GM18868 (cell line): ENCODE data around the gene IFT22.
"Not testable (repeated sequence)": the region's sequence is repeated elsewhere in the genome, so short reads cannot be mapped to it uniquely, and the experiment has no call there.

Experiments used
- ATAC-seq: cut with Tn5 transposase; IDR thresholded peaks from one replicate; pipeline ENCODE4 v1.9.1; 2021; ENCODE audit warnings: mild to moderate bottlenecking, moderate library complexity; ENCODE audit not compliant: unreplicated experiment

The IFT22 gene

DNA sequence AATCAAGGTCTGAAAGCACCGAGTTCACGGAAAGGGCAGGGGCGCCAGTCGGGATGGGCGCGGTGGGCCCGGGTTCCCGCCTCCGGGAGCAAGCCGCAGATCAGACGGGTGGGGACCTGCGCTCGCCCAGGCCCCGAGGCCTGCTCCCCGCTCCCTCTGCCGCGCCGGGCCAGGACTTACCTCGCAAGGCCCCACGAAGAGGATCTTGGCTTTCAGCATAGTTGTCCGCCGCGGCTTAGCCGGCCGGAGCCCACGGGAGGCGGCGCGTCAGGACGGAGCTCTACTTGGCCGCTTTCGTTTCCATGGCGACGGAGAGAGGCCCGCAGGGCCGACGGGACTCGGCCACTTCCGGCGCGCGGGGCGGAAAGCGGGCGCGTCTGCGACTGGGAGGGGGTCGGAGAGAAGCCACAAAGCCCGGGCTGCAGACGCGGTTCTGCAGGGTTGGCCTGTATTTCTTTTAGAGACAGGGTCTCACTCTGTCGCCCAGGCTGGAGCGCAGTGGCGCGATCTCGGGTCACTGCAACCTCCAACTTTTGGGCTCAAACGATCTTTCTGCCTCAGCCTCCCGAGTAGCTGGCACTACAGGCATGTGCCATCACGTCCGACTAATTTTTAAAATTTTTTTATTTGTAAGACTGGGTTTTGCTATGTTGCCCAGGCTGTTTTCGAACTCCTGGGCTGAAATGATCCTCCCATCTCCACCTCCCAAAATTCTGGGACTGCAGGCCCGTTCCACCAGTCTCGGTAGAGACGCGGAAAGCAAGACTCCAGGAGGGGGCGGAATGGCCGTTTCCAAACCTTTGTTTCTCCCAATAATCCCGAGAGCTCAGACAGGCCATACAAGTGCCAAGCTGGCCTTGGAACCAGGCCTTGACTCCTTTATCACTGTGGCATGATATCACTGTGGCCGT lies at the start of gene IFT22:
IFT22 (minus strand) TSS at position 322 of the 911 bp plus-strand sequence; CDS start at position 219, 103 bp downstream.
- ATAC-seq = peak; percentile 98

DNA sequence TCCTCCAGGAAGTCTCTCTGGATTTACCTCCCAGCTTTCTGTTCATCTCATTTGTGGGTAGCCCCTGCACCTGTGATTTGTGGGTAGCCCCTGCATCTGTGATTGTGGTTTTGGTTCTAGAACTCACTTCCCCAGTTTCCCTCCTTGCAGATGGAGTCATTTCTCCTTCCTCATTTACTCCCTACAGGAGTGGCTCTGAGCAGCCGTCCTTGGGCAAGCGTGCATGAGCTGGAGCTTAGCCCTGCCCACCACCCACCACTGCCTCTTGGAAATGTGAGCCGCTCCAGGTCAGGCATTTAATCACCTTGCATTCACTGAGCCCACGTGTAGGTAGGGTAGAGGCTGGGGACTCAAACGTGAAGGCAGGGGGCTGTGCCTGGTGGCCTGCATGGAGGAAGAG lies 49.2 kb upstream of the IFT22 start:
- ATAC-seq = no peak

DNA sequence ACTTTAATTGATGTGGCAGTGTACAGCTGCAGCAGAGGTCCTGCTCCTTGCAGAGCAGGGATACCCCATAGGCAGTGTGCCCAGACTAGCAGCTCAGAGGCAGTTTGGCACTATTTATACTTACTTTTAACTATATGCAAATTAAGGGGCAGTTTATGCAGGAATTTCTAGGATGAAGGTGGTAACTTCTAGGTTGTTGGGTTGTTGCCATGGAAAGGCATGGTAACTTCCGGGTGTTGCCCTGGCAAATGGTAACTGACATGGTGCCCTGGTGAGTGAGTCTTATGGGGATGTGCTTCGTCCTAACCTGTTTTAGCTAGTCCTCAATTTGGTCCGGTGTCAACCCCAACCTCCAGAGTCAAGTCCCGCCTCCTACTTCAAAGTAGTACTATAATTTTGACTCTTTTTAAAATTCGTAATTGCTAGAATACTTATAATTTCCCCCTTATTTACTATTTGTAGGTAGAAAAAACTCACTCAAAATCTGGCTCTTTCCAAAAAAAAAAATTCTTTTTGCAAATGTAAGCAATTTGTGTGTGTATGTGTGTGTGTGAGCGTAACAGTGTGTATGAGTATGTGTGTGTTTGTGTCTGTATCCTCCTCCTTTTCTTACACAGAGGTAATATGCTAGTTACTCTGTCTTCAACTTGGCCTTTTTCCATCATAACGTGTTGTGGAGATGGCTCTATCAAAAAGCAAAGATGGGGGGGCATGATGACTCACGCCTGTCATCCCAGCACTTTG lies 47.0 kb upstream of the IFT22 start:
- no peak for ATAC-seq

DNA sequence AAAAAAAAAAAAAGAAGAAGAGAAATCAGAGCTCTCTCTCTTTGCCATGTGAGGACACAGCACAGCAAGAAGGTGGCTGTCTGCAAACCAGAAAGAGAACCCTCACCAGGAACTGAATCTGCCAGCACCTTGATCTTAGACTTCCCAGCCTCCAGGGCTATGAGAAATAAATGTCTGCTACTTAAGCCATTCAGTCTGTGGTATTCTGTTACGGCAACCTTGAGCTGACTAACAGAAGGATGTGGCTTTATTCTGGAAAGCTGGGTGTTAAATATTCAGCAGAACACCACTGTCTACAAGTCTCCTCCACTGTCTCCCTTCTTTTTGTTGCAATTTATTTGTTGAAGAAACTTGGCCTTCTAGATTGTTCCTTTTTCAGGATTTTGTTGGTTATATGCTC lies 46.1 kb upstream of the IFT22 start:
- ATAC-seq = no peak

DNA sequence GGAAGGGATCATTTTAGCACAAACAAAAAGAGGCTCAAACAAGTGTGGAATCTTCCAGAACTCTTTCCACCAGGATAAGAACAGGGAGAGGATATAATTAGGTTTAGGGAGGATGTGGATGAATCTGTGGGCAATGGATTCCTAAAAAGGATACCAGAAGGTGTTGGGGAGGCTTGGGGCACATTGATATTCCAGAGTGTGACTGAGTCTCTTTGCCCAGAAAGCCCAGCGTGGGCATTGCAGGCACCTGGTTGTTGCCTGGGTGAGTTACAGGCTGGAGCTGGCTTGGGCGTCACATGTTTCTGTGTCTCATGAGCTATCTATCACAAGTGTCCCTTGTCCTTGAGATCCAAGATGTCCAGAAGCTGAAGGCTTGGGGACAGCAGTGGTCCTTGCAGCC lies 44.3 kb upstream of the IFT22 start:
- no peak for ATAC-seq

DNA sequence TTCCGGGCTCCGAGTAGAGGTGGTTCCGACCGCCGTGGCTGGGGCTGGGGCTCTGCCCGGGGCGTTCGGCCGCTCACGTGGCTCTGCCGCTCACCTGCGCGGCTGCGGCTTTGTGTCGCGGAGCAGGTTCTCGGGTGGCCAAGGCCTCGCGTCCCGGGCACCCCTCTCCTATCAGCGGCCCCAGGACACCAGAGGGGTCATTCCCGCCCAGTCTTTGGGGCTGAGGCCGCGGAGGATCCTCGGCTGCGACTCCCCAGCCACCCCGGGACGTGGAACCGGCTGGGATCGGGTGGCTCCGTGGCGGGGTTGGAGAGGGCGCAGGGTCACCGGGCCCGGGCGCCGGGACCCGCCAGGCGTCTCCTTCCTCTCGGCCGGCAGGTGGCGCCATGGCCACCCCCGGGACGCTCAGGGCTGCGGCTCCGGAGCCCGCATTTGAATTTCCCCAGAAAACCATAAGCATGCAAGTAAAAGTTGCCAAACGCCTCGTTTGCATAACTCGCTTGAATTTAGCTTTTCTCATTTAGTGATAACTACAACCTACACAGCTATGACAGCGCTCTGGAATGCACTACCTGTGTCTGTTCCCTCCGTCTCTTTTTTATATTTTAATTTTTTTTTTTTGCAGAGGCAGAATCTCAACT lies 42.2 kb upstream of the IFT22 start:
- no peak for ATAC-seq

DNA sequence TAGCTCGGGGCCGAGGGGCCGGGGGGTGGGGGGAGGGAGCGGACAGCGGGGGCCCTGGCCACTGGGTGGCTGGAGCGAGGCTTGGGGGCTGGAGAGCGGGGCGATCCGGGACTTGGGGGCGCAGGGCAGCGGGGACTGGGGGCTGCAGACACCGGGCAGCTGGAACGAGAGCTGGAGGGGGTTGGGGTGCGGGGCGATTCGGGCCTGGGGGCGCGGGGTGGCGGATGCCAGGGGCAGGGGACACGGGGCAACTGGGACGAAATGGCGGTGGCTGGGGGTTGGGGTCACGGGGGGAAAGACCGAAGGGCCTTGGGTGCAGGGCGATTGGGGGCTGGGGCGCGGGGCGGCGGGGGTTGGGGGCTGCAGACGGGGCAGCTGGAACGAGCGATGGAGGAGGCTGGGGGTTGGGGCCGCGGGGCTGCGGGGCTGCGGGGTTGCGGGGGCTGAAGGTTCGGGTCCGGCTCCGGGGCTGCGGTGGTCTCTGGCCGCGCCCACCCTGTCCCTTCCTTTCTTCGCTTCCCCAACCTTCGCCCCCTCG lies 41.7 kb upstream of the IFT22 start:
- no peak for ATAC-seq

DNA sequence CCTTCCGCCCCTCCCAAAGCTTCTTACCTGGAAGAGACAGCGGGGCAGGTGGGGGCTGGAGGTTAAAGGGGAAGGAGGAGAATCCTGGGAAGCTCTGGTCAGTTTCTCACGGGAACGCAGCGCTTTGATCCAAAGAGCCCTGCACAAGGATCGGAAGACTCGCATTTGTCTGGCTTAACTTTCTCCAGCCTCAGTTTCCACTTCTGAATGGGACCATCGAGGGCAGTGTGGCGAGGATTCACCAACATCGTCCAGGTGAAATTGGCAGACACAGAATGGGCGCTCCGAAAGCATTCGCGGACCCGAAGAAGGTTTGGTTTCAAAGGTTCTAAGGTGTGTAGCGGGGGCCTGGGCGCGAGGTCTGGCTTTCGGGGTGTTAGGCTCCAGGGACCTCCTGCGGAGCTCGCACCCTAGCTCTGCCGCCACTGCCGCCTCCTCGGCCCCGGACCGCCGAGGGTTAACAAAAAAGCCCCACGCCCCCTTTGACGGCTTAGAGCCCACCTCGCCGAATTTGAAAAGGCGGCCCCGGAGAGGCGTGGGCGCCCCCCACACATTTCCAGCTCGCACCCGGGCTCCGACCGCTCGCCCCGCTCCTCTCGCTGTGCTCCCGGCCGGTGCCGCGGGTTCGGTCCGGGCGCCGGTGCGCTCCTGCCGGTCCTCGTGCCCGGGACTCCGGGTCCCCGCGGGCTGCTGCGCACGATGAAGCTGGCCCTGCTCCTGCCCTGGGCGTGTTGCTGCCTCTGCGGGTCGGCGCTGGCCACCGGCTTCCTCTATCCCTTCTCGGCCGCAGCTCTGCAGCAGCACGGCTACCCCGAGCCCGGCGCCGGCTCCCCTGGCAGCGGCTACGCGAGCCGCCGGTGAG lies 41.0 kb upstream of the IFT22 start, which contains the start of gene COL26A1:
COL26A1 (plus strand) TSS at position 542 of the 862 bp plus-strand sequence; CDS start at position 700, 158 bp downstream.
- no peak for ATAC-seq

DNA sequence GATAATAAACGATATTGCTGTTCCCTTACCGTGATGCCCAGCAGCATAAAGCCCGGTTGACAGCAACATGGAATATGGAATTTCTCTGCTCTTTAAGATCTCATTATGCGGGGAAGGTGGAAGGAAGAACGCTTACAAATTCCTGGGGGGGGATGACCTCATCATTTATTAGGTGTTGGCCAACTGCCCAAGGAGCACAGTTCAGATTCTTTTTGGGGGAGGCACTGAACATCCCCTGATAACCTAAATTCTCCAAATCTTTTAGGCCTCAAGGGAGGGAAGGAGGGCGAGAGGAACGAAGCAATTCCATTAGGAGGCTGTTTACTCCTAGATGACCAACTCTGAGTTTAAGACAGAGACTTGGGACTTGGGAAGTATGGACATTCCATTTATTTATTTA lies 35.8 kb upstream of the IFT22 start:
- no peak for ATAC-seq

DNA sequence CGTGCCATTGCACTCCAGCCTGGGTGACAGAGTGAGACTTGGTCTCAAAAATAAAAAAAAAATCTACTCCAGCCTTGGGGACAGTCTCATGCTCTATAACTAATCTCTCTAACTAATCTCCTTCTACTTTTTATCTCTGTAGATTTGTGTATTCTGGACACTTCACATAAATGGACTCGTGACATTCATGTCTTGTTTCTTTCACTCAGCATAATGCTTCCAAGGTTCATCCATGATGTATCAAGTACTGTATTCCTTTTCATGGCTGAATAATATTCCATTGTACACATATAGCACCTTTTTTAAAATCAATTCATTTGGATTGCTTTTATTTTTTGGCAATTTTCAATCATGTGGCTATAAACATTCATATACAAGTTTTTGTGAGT lies 31.3 kb upstream of the IFT22 start:
- ATAC-seq = no peak

DNA sequence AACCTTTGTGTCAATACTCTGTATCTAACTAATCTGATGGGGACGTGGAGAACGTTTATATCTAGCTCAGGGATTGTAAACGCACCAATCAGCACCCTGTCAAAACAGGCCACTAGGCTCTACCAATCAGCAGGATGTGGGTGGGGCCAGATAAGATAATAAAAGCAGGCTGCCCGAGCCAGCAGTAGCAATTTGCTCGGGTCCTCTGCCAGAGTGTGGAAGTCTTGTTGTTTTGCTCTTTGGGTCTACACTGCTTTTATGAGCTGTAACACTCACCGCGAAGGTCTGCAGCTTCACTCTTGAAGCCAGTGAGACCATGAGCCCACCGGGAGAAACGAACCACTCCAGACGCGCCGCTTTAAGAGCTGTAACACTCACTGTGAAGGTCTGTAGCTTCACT lies 27.7 kb upstream of the IFT22 start:
- not testable (repeated sequence) for ATAC-seq

DNA sequence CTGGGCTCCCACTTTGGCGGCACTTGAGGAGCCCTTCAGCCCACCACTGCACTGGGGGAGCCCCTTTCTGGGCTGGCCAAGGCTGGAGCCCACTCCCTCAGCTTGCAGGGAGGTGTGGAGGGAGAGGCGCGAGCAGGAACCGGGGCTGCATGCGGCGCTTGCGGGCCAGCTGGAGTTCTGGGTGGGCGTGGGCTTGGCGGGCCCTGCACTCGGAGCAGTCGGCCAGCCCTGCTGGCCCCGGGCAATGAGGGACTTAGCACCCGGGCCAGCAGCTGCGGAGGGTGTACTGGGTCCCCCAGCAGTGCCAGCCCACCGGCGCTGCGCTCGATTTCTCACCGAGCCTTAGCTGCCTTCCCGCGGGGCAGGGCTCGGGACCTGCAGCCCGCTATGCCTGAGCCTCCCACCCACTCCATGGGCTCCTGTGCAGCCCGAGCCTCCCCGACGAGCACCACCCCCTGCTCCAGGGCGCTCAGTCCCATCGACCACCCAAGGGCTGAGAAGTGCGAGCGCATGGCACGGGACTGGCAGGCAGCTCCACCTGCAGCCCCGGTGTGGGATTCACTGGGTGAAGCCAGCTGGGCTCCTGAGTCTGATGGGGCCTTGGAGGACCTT lies 26.9 kb upstream of the IFT22 start:
- not testable (repeated sequence) for ATAC-seq

DNA sequence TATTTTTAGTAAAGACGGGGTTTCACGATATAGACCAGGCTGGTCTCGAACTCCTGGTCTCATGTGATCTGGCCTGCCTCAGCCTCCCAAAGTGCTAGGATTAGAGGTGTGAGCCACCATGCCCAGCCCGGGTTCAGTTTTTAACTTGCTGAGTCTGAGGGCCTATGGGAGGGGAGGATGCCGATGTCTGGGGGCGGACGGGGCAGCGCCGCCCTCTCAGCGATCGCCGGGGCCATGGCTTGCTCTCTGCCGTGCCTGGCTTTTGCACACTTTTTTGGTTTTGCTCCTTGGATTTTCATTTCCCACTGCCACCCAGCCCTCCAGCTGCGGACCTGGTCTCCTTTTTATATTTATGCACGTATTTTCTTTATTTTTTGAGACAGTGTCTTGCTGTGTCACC lies 25.9 kb upstream of the IFT22 start:
- ATAC-seq = no peak

DNA sequence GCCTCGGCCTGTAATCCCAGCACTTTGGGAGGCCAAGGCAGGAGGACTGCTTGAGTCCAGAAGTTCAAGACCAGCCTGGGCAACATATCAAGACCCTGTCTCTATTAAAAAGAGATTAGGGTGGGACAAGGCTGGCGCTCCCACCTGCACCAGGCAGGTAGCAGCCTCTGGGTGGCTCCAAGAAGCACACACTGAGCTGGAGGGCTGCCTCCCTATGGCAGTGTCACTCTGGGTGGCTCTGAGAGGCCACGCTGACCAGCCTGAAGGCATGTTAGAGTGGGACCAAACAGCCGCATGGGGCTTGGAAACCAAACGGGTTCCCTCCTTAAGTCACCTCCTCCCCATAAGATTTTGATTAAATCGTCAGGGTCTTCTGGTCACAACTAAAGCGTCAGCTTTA lies 21.3 kb upstream of the IFT22 start:
- ATAC-seq = no peak

DNA sequence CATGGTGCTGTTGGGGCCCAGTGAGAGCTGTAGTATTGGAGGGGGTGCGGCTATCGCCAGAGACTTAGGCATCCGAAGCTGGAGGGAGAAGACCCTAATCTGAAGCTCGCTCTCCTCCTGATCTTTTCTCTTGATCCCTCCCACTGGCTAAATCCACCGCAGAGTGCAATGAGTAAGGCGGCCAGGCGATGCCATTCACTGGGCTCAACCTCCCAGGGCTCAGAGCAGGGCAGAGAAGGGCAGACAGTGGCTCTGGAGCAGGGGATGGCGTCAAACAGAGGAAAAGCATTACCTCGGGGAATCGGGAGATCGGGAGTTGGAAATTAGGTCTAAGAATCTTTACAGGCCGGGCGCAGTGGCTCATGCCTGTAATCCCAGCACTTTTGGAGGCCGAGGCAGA lies 18.8 kb upstream of the IFT22 start:
- ATAC-seq = no peak

DNA sequence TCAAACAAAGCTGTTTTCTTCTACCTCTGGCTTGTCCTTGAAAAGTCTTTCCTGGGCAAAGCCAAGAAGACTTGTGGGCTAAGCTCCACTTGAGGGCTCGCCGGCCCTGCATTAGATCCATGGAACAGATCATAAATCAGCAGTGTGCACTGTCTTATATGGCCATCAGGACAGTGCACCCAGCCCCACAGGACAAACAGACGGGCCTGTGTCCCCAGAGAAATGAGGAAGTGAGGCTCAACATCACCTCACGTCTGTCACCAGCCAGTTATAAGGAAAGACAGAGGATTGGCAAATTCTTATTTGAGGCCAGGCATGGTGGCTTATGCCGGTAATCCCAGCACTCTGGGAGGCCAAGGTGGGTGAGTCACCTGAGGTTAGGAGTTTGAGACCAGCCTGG lies 12.3 kb upstream of the IFT22 start:
- no peak for ATAC-seq

DNA sequence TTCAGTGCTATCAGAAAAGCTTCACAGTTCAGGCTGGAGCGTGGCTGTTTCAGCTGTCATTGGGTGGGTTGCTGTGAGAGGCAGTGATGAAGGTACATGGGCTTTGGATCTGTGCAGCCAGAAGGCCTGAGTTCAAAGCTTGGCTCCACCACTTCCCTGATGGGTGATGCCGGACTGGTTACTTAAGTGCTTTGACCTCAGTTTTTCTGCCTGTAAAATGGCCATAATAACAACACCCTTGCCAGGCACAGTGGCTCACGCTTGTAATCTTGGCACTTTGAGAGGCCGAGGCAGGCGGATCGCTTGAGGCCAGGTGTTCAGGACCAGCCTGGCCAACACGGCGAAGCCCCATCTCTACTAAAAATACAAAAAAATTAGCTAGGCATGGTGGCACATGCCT lies 10.4 kb upstream of the IFT22 start:
- ATAC-seq = no peak

DNA sequence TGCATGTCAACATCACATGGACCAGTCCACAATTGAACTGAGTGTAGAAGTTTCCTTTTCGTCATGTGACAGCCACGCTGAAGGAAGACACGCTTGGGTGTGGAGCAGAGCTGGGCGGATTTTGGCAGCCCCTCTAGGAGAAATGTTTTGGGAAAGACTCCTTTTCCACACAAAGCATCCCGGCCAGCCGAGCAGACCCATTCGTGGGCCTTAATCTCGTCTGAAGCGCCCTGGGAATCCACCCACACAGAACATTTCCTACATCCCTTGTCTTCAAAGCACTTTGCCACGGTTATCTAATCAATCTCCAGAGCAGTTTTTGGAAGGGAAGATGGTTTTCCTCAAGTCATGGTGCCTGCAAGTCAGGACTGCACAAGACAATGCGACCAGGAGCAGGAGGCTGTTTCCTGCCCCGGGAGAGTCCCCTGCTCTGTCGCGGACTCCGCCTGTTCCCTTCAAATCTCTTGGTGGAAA lies 8.4 kb upstream of the IFT22 start:
- no peak for ATAC-seq

DNA sequence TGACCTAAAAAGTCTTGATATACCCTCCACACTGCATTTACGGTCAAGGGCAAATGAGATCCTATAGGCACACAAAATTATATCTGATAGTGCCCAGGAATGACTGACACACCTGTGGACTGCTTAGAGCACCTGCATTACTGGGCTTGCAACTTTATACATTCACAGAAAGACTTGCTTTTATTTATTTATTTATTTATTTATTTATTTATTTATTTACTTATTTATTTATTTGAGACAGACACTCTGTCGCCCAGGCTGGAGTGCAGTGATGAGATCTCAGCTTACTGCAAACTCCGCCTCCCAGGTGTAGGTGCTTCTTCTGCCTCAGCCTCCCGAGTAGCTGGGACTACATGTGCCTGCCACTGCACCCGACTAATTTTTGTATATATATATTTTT lies 6.5 kb upstream of the IFT22 start:
- no peak for ATAC-seq

DNA sequence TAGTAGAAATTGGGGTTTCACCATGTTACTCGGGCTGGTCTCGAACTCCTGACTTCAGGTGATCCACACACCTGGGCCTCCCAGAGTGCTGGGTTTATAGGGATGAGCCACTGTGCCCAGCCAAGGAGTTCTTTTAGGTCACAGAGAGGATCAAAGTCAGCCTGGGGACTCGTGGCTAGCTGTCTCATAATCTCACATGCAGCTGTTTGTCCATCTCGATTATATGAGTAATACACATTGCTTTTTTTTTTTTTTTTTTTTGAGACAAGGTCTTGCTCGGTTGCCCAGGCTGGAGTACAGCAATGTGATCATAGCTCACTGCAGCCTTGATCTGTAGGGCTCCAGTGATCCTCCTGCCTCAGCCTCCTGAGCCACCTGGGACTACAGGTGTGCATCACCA lies 2.2 kb downstream of the IFT22 start:
- ATAC-seq = no peak
